Measurements from ENCODE around the gene DENND1A. TPM values are rescaled to one million over a fixed set of nuclear protein-coding genes. Genes with fewer than 3 reads are reported as not detected.

Gene DENND1A
- total RNA-seq, 1 donor from 2014 or later: 15.4 TPM

GRCh38 chr9:123394291-123395235 lies 535.4 kb downstream of the DENND1A start:
- H3K27me3 ChIP-seq: no peaks in the 10 kb centered on the region
- TF ChIP-seq, protein P1, sequence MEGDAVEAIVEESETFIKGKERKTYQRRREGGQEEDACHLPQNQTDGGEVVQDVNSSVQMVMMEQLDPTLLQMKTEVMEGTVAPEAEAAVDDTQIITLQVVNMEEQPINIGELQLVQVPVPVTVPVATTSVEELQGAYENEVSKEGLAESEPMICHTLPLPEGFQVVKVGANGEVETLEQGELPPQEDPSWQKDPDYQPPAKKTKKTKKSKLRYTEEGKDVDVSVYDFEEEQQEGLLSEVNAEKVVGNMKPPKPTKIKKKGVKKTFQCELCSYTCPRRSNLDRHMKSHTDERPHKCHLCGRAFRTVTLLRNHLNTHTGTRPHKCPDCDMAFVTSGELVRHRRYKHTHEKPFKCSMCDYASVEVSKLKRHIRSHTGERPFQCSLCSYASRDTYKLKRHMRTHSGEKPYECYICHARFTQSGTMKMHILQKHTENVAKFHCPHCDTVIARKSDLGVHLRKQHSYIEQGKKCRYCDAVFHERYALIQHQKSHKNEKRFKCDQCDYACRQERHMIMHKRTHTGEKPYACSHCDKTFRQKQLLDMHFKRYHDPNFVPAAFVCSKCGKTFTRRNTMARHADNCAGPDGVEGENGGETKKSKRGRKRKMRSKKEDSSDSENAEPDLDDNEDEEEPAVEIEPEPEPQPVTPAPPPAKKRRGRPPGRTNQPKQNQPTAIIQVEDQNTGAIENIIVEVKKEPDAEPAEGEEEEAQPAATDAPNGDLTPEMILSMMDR (IDR thresholded peaks at IDR 0.05): no peak
- H3K4me3 ChIP-seq: no peak overlapping the region
- DNase-seq (no peak), ATAC-seq (no peak)
- H3K4me1 ChIP-seq: no peaks in the 10 kb centered on the region
- intact Hi-C loops (cut with DNase I): no loop called here
- H3K9me3 ChIP-seq: no peaks in the 10 kb centered on the region
- no peaks in the 10 kb centered on the region for H3K36me3 ChIP-seq
- H3K27ac ChIP-seq: no peak overlapping the region

DNA sequence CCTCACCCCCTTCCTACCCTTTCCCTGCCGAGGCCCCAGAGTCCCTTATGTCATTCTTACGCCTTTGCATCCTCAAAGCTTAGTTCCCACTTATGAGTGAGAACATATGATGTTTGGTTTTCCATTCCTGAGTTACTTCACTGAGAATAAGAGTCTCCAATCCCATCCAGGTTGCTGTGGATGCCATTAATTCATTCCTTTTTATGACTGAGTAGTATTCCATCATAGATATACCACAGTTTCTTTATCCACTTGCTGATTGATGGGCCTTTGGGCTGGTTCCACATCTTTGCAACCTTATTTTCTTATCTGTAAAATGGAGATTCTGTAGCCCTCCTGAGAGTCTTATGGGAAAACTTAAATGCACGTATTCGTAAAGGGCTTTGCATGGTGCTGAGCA lies 537.1 kb downstream of the DENND1A start:
- Histone ChIP-seq H3K4me3 (no peak overlapping the region), H3K4me1 (no peaks in the 10 kb centered on the region), H3K27ac (no peak overlapping the region), H3K27me3 (no peaks in the 10 kb centered on the region), H3K9me3 (no peaks in the 10 kb centered on the region), H3K36me3 (no peaks in the 10 kb centered on the region)
- intact Hi-C loops (cut with DNase I): no loop called here
- ATAC-seq (no peak), DNase-seq (no peak)
- TF ChIP-seq, protein P1 (IDR thresholded peaks at IDR 0.05): no peak

DNA sequence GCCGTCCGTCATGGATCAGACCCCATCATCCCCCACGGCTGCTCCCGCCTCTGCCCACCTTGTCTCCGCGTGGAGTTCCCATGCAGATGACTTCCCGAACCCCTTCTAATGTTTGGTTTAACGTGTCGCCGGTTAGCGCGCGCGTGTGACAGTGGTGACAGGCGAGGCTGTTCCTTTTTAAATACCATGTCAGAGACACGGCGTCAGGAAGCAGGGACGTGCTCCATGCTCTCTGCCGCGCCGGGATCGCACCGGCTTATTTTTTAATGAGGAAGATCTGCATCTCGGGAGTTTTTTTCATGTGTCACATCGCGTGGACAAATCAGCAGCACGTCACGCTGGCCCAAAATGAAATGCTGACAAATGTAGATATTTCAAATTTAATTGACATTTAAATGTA lies 538.0 kb downstream of the DENND1A start:
- TF ChIP-seq, protein P1 (IDR thresholded peaks at IDR 0.05): no peak
- no peak for DNase-seq
- H3K9me3 ChIP-seq: no peaks in the 10 kb centered on the region
- no peaks in the 10 kb centered on the region for H3K4me1 ChIP-seq
- no peak overlapping the region for H3K27ac ChIP-seq
- no peaks in the 10 kb centered on the region for H3K36me3 ChIP-seq
- H3K27me3 ChIP-seq: no peaks in the 10 kb centered on the region
- intact Hi-C loops (cut with DNase I): no loop called here
- no peak for ATAC-seq
- no peak overlapping the region for H3K4me3 ChIP-seq

- H3K36me3 ChIP-seq: no peaks in the 10 kb centered on the region
- TF ChIP-seq, protein P1 (IDR thresholded peaks at IDR 0.05): no peak
- intact Hi-C loops (cut with DNase I): no loop called here
These were observed 538.7 kb downstream of the DENND1A start for GRCh38 chr9:123391233-123391632.

DNA sequence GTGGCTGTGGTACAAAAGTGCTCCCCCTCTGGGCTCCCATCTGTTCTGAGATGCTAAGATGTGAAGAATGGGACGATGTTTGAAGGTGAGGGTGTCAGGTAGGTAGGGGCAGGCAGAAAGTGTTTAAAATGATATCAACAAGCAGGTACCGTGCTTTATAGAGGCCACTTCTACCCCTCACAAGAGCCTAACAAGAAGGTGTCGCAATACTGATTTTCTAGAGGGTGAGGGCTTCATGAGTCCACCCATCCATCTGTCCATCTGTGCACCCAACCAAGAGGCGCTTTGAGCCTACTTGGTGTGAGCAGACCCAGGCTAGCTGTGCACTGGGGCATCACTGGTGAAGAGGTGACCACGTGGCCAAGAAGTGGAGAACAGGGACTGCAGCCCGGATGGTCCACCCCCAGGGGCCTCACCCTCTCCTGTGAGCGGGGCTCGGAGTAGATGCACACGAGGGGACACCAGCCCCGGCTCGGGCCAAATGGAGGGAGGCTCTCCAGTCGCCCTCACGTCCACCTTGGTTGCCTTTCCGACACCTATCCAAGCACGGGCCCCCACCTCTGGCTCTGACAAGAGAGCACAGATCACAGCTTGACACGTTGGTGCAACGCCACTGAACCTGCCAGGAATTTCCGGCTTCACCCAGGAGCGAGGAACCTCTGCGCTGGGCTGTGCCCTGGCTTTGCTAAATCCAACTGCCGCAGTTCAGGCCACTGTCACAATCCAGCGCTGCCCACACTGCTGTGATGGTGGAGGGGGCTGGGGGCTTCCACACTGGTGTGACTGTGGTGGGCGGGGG lies 539.4 kb downstream of the DENND1A start:
- Histone ChIP-seq H3K27ac (no peak overlapping the region), H3K9me3 (no peaks in the 10 kb centered on the region), H3K27me3 (no peaks in the 10 kb centered on the region), H3K4me3 (no peak overlapping the region), H3K4me1 (no peaks in the 10 kb centered on the region), H3K36me3 (no peaks in the 10 kb centered on the region)
- TF ChIP-seq, protein P1 (IDR thresholded peaks at IDR 0.05): no peak
- DNase-seq (no peak), ATAC-seq (no peak)
- intact Hi-C loops (cut with DNase I): no loop called here

More at GRCh38 chr9:123391233-123391632, 538.7 kb downstream of the DENND1A start:
- ATAC-seq (no peak), DNase-seq (no peak)
- H3K9me3 ChIP-seq: no peaks in the 10 kb centered on the region
- H3K4me3 ChIP-seq: no peak overlapping the region
- H3K27me3 ChIP-seq: no peaks in the 10 kb centered on the region
- no peak overlapping the region for H3K27ac ChIP-seq
- H3K4me1 ChIP-seq: no peaks in the 10 kb centered on the region

All from upper lobe of right lung (tissue), 1 donor.